SU-DHL-6 (cell line): ENCODE measurements around the gene ZNF605.

ENCODE experiments used
- H2AFZ ChIP-seq: fragments of 200-600 bp; sonication (generic); 2 replicates; pipeline ENCODE4 v1.6.1; 2014; ENCODE audit warnings: low read depth, mild to moderate bottlenecking, moderate library complexity, mixed read lengths, antibody characterized with exemption, low read length; ENCODE audit not compliant: severe bottlenecking
- H3F3A ChIP-seq: fragments of 200-600 bp; shearing (Covaris generic); 2 replicates; pipeline ENCODE4 v1.6.0; 2016; ENCODE audit warnings: antibody characterized with exemption, mild to moderate bottlenecking; ENCODE audit not compliant: insufficient read depth
- H3K27ac ChIP-seq: fragments of 200-600 bp; sonication (generic); 2 replicates; pipeline ENCODE4 v1.5.1; 2016; ENCODE audit warnings: low read depth, mild to moderate bottlenecking, low read length, moderate library complexity, mixed read lengths
- H3K27me3 ChIP-seq: fragments of 200-600 bp; sonication (generic), shearing (Covaris generic); 2 replicates; pipeline ENCODE4 v1.6.0; 2014; ENCODE audit warnings: mild to moderate bottlenecking, low read length
- H3K36me3 ChIP-seq: fragments of 200-600 bp; sonication (generic); 2 replicates; pipeline ENCODE4 v1.6.1; 2014; ENCODE audit warnings: mild to moderate bottlenecking, low read length, mixed read lengths
- H3K4me2 ChIP-seq: fragments of 300-600, 200-600 bp; shearing (Covaris generic), sonication (generic); 2 replicates; pipeline ENCODE4 v1.6.0; 2014; ENCODE audit warnings: low read length, low read depth, mild to moderate bottlenecking; ENCODE audit not compliant: poor library complexity, severe bottlenecking
- H3K4me3 ChIP-seq: fragments of 200-600 bp; sonication (generic); 2 replicates; pipeline ENCODE4 v1.5.1; 2014; ENCODE audit warnings: antibody characterized with exemption, low read length, mild to moderate bottlenecking, mixed read lengths; ENCODE audit not compliant: insufficient read depth, poor library complexity, severe bottlenecking
- H3K79me2 ChIP-seq: fragments of 200-600 bp; sonication (generic); 2 replicates; pipeline ENCODE4 v1.6.1; 2014; ENCODE audit warnings: mild to moderate bottlenecking, low read length, moderate library complexity; ENCODE audit not compliant: insufficient read depth
- H3K9ac ChIP-seq: fragments of 200-600 bp; sonication (generic); 2 replicates; pipeline ENCODE4 v1.7.0; 2014; ENCODE audit warnings: mild to moderate bottlenecking, low read length
- H3K9me2 ChIP-seq: fragments of 200-600 bp; sonication (generic); replicated peaks from 2 replicates; pipeline ENCODE4 v1.6.1; 2014; ENCODE audit warnings: low read length; ENCODE audit not compliant: insufficient read depth
- H3K9me3 ChIP-seq: fragments of 200-600 bp; sonication (generic); 2 replicates; pipeline ENCODE4 v1.6.1; 2014; ENCODE audit warnings: low read length, mixed read lengths; ENCODE audit not compliant: insufficient read depth
- H4K20me1 ChIP-seq: fragments of 200-600 bp; sonication (generic); 2 replicates; pipeline ENCODE4 v1.6.1; 2014; ENCODE audit warnings: low read depth, mild to moderate bottlenecking, antibody characterized with exemption, low read length, moderate library complexity, mixed read lengths
- EZH2phosphoT487 ChIP-seq: fragments of 200-600 bp; sonication (generic), shearing (Covaris generic); conservative IDR thresholded peaks from 2 replicates; pipeline ENCODE4 v1.6.1; 2018; ENCODE audit warnings: mild to moderate bottlenecking, antibody characterized with exemption, low read length, moderate library complexity, mixed read lengths
- TF ChIP-seq, protein P1 (sequence below): fragments of 200-600 bp; sonication (generic); IDR thresholded peaks from one replicate; pipeline ENCODE4 v1.5.1; 2017; ENCODE audit warnings: antibody characterized with exemption, mild to moderate bottlenecking, low read length, moderate library complexity; ENCODE audit not compliant: insufficient read depth, poor library complexity, severe bottlenecking

The ZNF605 gene

DNA sequence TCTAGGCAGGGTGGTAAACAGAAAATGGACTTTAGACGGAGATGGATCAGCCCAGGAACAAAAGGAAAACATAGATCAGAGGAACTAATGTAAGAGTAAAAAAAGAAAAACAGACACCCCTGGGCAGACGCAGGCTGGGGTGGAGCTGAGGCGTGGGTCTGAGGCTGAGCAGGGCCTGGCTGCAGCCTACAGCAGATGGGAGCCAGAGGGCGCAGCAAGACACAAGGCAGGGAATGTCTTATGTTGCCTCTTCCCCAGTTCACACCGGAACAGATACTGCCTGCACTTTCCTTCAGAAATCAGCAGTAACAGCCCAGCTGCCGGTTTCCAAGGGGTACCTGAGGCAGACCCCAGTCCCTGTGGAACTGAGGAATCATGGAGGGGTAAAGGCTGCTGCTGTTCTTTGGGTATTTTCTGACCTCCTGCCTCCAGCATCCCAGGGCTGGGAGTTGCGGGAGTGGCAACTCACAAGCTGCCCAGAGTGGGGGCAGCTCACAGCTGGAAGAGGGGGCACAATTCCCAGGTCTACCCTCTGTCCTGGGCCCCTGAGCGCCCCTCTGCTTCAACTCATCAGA is 9.8 kb downstream of the ZNF605 start:
- H3F3A ChIP-seq, result no peaks in the 10 kb centered on the region
- peaks cover 29% of the 10 kb centered on the region; the same call in 1 of the 2 replicates for H3K9me3 ChIP-seq
- no peak overlapping the region for H2AFZ ChIP-seq
- no peak overlapping the region for H3K9ac ChIP-seq
- H3K27ac ChIP-seq, result no peak overlapping the region
- H3K79me2 ChIP-seq, result peaks cover 13% of the 10 kb centered on the region; the same call in 1 of the 2 replicates
- H3K4me2 ChIP-seq, result no peak overlapping the region
- TF ChIP-seq, protein P1, sequence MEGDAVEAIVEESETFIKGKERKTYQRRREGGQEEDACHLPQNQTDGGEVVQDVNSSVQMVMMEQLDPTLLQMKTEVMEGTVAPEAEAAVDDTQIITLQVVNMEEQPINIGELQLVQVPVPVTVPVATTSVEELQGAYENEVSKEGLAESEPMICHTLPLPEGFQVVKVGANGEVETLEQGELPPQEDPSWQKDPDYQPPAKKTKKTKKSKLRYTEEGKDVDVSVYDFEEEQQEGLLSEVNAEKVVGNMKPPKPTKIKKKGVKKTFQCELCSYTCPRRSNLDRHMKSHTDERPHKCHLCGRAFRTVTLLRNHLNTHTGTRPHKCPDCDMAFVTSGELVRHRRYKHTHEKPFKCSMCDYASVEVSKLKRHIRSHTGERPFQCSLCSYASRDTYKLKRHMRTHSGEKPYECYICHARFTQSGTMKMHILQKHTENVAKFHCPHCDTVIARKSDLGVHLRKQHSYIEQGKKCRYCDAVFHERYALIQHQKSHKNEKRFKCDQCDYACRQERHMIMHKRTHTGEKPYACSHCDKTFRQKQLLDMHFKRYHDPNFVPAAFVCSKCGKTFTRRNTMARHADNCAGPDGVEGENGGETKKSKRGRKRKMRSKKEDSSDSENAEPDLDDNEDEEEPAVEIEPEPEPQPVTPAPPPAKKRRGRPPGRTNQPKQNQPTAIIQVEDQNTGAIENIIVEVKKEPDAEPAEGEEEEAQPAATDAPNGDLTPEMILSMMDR, result no peak
- no peak for TF ChIP-seq EZH2phosphoT487
- H4K20me1 ChIP-seq, result no peaks in the 10 kb centered on the region
- H3K36me3 ChIP-seq, result peaks cover 23% of the 10 kb centered on the region
- no peak overlapping the region for H3K4me3 ChIP-seq
- H3K9me2 ChIP-seq, result no peaks in the 10 kb centered on the region
- no peaks in the 10 kb centered on the region for H3K27me3 ChIP-seq

DNA sequence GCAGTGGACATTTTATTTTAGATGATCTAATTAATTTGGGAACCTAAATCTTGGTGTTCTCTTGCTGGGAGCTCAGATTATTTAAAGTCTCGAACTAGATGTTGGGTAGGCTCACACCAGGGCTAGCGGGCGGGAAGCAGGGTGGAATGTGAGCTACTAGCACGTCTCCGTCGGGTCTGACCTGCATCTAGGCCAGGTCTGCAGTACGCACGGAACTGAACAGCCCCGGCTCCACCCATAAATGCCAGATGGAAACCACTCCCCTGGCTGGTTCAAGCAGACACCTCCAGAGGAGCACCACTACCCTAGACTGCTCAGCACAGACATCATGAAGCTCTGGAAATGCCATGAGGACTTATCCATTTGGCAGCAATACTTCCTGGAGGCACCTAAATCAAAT is 10.3 kb downstream of the ZNF605 start:
- H3K79me2 ChIP-seq, result peaks cover 8% of the 10 kb centered on the region; the same call in 1 of the 2 replicates
- H3K9me3 ChIP-seq, result peaks cover 24% of the 10 kb centered on the region; the same call in 1 of the 2 replicates
- H3K36me3 ChIP-seq, result peaks cover 23% of the 10 kb centered on the region
- H2AFZ ChIP-seq, result no peak overlapping the region
- H3K4me3 ChIP-seq, result no peak overlapping the region
- H3K27me3 ChIP-seq, result no peaks in the 10 kb centered on the region
- no peak overlapping the region for H3K9ac ChIP-seq
- no peaks in the 10 kb centered on the region for H4K20me1 ChIP-seq
- no peak for TF ChIP-seq EZH2phosphoT487
- TF ChIP-seq, protein P1, result no peak
- H3K4me2 ChIP-seq, result no peak overlapping the region
- H3K27ac ChIP-seq, result no peak overlapping the region
- H3F3A ChIP-seq, result no peaks in the 10 kb centered on the region
- H3K9me2 ChIP-seq, result no peaks in the 10 kb centered on the region

DNA sequence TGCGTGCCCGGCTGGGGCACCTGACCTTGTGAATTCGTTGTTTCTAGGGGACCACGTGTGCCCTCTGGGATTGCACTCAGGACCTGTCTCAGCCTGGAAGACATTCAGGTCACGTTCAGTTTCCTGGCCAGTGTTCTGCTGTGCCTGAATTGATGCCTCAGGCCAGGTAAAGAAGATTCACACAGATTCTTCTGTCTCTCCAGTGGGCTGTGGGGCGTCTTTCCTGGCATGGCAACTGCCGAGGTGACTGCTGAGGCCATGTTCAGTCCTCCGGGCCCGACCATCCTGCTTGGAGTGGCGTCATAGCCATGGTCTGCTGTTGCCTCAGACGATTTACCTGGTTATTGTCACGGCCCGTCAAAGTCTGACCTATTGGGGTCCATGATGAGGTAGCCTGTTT is 13.5 kb downstream of the ZNF605 start:
- Histone ChIP-seq H3K27ac (no peak overlapping the region), H3K4me3 (no peak overlapping the region), H4K20me1 (no peaks in the 10 kb centered on the region), H3K27me3 (no peaks in the 10 kb centered on the region), H3K9me2 (no peaks in the 10 kb centered on the region), H3K9me3 (peaks cover 5% of the 10 kb centered on the region; the same call in 1 of the 2 replicates), H2AFZ (no peak overlapping the region), H3K36me3 (peaks cover 18% of the 10 kb centered on the region), H3K79me2 (no peaks in the 10 kb centered on the region), H3K9ac (no peak overlapping the region), H3F3A (no peaks in the 10 kb centered on the region), H3K4me2 (no peak overlapping the region)
- TF ChIP-seq, protein P1, result no peak
- no peak for TF ChIP-seq EZH2phosphoT487
